ENCODE results near the gene REV3L. TPM values are rescaled to one million over a fixed set of nuclear protein-coding genes. Genes with fewer than 3 reads are reported as not detected.

REV3L gene
- total RNA-seq, 1 donor from 2014 or later: 22.2 TPM

- no peak overlapping the region for H3K4me3 Mint-ChIP-seq
Observed at GRCh38 chr6:111472933-111473435, 10.0 kb downstream of the REV3L start.

GRCh38 chr6:111471958-111472357 is 11.1 kb downstream of the REV3L start:
- H3K27me3 Mint-ChIP-seq (ENCODE audit: low read depth): no peaks in the 10 kb centered on the region
- H3K4me1 Mint-ChIP-seq: peaks cover 14% of the 10 kb centered on the region
- DNase-seq (ENCODE audit: low read depth, low spot score): no peak
- H3K27ac Mint-ChIP-seq (ENCODE audit: unreplicated experiment): no peak overlapping the region
- no peaks in the 10 kb centered on the region for H3K9me3 Mint-ChIP-seq
- H3K4me3 Mint-ChIP-seq: no peak overlapping the region
- no peak for TF ChIP-seq CTCF (conservative IDR thresholded peaks at IDR 0.05)
- H3K36me3 Mint-ChIP-seq (ENCODE audit: low read depth): no peaks in the 10 kb centered on the region

More at GRCh38 chr6:111472933-111473435, 10.0 kb downstream of the REV3L start:
- Mint-ChIP-seq H3K36me3 (ENCODE audit: low read depth) (no peaks in the 10 kb centered on the region), H3K27me3 (ENCODE audit: low read depth) (no peaks in the 10 kb centered on the region), H3K4me1 (peaks cover 24% of the 10 kb centered on the region), H3K27ac (ENCODE audit: unreplicated experiment) (no peak overlapping the region), H3K9me3 (no peaks in the 10 kb centered on the region)
- no peak for TF ChIP-seq CTCF (conservative IDR thresholded peaks at IDR 0.05)
- DNase-seq (ENCODE audit: low read depth, low spot score): no peak

- Mint-ChIP-seq H3K4me3 (no peak overlapping the region), H3K4me1 (peaks cover 14% of the 10 kb centered on the region), H3K36me3 (ENCODE audit: low read depth) (no peaks in the 10 kb centered on the region), H3K9me3 (no peaks in the 10 kb centered on the region), H3K27ac (ENCODE audit: unreplicated experiment) (no peak overlapping the region), H3K27me3 (ENCODE audit: low read depth) (no peaks in the 10 kb centered on the region)
- DNase-seq (ENCODE audit: low read depth, low spot score): no peak
- TF ChIP-seq CTCF (conservative IDR thresholded peaks at IDR 0.05): no peak
Observed at GRCh38 chr6:111471533-111471932, 11.5 kb downstream of the REV3L start.

GRCh38 chr6:111470991-111471390 is 12.0 kb downstream of the REV3L start:
- no peaks in the 10 kb centered on the region for H3K36me3 Mint-ChIP-seq (ENCODE audit: low read depth)
- H3K9me3 Mint-ChIP-seq: no peaks in the 10 kb centered on the region
- H3K27ac Mint-ChIP-seq (ENCODE audit: unreplicated experiment): no peak overlapping the region

GRCh38 chr6:111469543-111469942 is 13.5 kb downstream of the REV3L start:
- Mint-ChIP-seq H3K27ac (ENCODE audit: unreplicated experiment) (no peak overlapping the region), H3K9me3 (no peaks in the 10 kb centered on the region), H3K27me3 (ENCODE audit: low read depth) (no peaks in the 10 kb centered on the region), H3K4me1 (peaks cover 14% of the 10 kb centered on the region), H3K4me3 (no peak overlapping the region), H3K36me3 (ENCODE audit: low read depth) (no peaks in the 10 kb centered on the region)
- DNase-seq (ENCODE audit: low read depth, low spot score): no peak
- no peak for TF ChIP-seq CTCF (conservative IDR thresholded peaks at IDR 0.05)

More at GRCh38 chr6:111470991-111471390, 12.0 kb downstream of the REV3L start:
- Mint-ChIP-seq H3K4me3 (no peak overlapping the region), H3K27me3 (ENCODE audit: low read depth) (no peaks in the 10 kb centered on the region), H3K4me1 (peaks cover 14% of the 10 kb centered on the region)
- TF ChIP-seq CTCF (conservative IDR thresholded peaks at IDR 0.05): no peak
- no peak for DNase-seq (ENCODE audit: low read depth, low spot score)
